ENCODE results near the gene ASCL5. TPM values are rescaled to one million over a fixed set of nuclear protein-coding genes. Genes with fewer than 3 reads are reported as not detected.

Gene ASCL5
- total and polyA plus RNA-seq, 9 of the 15 experiments (the other 6 are each of a cell fraction or from before 2014, with no cell fraction given), result 0.09 TPM; not detected in 8

DNA sequence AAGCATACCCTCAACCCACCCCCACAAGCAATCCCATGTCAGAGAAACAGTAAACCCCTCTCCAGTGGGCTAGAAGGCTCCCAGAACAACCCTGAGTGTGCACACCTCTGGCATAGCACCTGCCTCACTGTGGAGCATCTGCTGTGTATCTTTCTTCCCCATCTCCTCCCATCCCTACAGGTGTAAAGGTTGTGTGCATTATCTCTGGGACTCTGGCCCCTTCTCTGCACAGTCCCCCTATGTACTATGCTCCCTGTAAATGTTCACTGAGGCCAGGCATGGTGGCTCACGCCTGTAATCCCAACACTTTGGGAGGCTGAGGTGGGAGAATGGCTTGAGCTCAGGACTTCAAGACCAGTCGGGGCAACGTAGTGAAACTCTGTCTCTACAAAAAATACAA lies 14.1 kb downstream of the ASCL5 start:
- intact Hi-C loops (cut with micrococcal nuclease) (loop anchor here (10.0 kb wide), 1 partner anchor 68 kb away; no protein-coding TSS in a partner anchor), in situ Hi-C loops (cut with MboI) (no loop called here)
- WGBS (ENCODE audit: insufficient coverage, low coverage, missing lambda C conversion rate), result 3% methylated on average over 3 of the region's 3 CpGs
- FAIRE-seq, result no peak
- H3K36me3 ChIP-seq (ENCODE audit: control insufficient read depth, insufficient read depth, low read length), result no peaks in the 10 kb centered on the region
- no TSS peak for BruUV-seq (replicated peaks)
- peaks cover 23 to 55% of the 10 kb centered on the region in 2 experiments for H3K27me3 ChIP-seq (ENCODE audit: control insufficient read depth in 2 of 2, insufficient read depth in 2 of 2, low read length in 2 of 2)
- ChIA-PET CTCF (ENCODE audit: low intra/inter-chr PET ratio) (interaction anchor here (1.0 kb wide), 1 partner anchor 21 kb away, joined by 3 read pairs; no protein-coding TSS in a partner anchor), POLR2A (no interaction called here)
- no peaks in the 10 kb centered on the region for H3K79me2 ChIP-seq (ENCODE audit: control insufficient read depth, insufficient read depth, low read length)
- H3K4me3 ChIP-seq, result no peak overlapping the region
- peaks cover 7% of the 10 kb centered on the region for H4K20me1 ChIP-seq (replicated peaks; ENCODE audit: control insufficient read depth, insufficient read depth, low read length)
- no peak for DNase-seq (ENCODE audit: extremely low read depth in 1 of 4, low spot score in 3 of 4)
- ATAC-seq, result no peak
- H3K9me3 ChIP-seq (replicated peaks; ENCODE audit: control insufficient read depth, insufficient read depth, low read depth, low read length), result no peaks in the 10 kb centered on the region
- H3K27ac ChIP-seq (ENCODE audit: extremely low read depth, low read depth, low read length), result no peak overlapping the region
- H3K4me1 ChIP-seq (replicated peaks in 1 of 2; ENCODE audit: control insufficient read depth in 2 of 2, insufficient read depth in 2 of 2, low read length in 2 of 2), result peaks cover 0 to 7% of the 10 kb centered on the region in 2 experiments; a peak in 2 of 5 replicates
- H3K9ac ChIP-seq (ENCODE audit: insufficient read depth in 1 of 2, low read depth in 2 of 2, low read length in 2 of 2), result no peak overlapping the region
- no peaks in the 10 kb centered on the region for H3K9me1 ChIP-seq (ENCODE audit: control insufficient read depth, insufficient read depth, low read length)
- H3K4me2 ChIP-seq (ENCODE audit: insufficient read depth, low read length), result no peak overlapping the region
- H2AFZ ChIP-seq (ENCODE audit: low read depth, low read length), result no peak overlapping the region
- TF ChIP-seq SRSF9 (IDR thresholded peaks at IDR 0.05; ENCODE audit: borderline replicate concordance, low read depth, low read length), result no peak
- TF ChIP-seq NONO (IDR thresholded peaks at IDR 0.05; ENCODE audit: low read depth in 2 of 2, low read length in 1 of 2), result no peak
- no peak for TF ChIP-seq RBM39 (optimal IDR thresholded peaks at IDR 0.05; ENCODE audit: low read depth, low read length)
- no peak for TF ChIP-seq EP300 (IDR thresholded peaks at IDR 0.05; ENCODE audit: low read length)
- no peak for TF ChIP-seq BRCA1 (IDR thresholded peaks at IDR 0.05)
- TF ChIP-seq BRCA1 (CRISPR knock-in tag; IDR thresholded peaks at IDR 0.05), result no peak
- TF ChIP-seq, protein P1, sequence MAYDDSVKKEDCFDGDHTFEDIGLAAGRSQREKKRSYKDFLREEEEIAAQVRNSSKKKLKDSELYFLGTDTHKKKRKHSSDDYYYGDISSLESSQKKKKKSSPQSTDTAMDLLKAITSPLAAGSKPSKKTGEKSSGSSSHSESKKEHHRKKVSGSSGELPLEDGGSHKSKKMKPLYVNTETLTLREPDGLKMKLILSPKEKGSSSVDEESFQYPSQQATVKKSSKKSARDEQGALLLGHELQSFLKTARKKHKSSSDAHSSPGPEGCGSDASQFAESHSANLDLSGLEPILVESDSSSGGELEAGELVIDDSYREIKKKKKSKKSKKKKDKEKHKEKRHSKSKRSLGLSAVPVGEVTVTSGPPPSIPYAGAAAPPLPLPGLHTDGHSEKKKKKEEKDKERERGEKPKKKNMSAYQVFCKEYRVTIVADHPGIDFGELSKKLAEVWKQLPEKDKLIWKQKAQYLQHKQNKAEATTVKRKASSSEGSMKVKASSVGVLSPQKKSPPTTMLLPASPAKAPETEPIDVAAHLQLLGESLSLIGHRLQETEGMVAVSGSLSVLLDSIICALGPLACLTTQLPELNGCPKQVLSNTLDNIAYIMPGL (CRISPR knock-in tag; IDR thresholded peaks at IDR 0.05), result no peak
- no peak for TF ChIP-seq ZNF282 (CRISPR knock-in tag; IDR thresholded peaks at IDR 0.05)
- no peak for TF ChIP-seq ZNF778 (CRISPR knock-in tag; IDR thresholded peaks at IDR 0.05)
- no peak for TF ChIP-seq UBTF (IDR thresholded peaks at IDR 0.05; ENCODE audit: borderline replicate concordance in 1 of 2, low read depth in 2 of 2, low read length in 2 of 2)
- TF ChIP-seq RFX7 (CRISPR knock-in tag; IDR thresholded peaks at IDR 0.05), result no peak
- no peak for TF ChIP-seq RBM34 (IDR thresholded peaks at IDR 0.05; ENCODE audit: borderline replicate concordance, insufficient read depth, low read length)
- TF ChIP-seq ZBTB17 (CRISPR knock-in tag; IDR thresholded peaks at IDR 0.05), result no peak
- TF ChIP-seq TFAP4 (CRISPR knock-in tag; IDR thresholded peaks at IDR 0.05; ENCODE audit: borderline replicate concordance), result no peak
- TF ChIP-seq, protein P2, sequence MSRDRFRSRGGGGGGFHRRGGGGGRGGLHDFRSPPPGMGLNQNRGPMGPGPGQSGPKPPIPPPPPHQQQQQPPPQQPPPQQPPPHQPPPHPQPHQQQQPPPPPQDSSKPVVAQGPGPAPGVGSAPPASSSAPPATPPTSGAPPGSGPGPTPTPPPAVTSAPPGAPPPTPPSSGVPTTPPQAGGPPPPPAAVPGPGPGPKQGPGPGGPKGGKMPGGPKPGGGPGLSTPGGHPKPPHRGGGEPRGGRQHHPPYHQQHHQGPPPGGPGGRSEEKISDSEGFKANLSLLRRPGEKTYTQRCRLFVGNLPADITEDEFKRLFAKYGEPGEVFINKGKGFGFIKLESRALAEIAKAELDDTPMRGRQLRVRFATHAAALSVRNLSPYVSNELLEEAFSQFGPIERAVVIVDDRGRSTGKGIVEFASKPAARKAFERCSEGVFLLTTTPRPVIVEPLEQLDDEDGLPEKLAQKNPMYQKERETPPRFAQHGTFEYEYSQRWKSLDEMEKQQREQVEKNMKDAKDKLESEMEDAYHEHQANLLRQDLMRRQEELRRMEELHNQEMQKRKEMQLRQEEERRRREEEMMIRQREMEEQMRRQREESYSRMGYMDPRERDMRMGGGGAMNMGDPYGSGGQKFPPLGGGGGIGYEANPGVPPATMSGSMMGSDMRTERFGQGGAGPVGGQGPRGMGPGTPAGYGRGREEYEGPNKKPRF (IDR thresholded peaks at IDR 0.05; ENCODE audit: low read depth, low read length), result no peak

Data from K562 (cell line).